H1 (cell line): ENCODE data around the gene LCMT1. TPM values are rescaled to one million over a fixed set of nuclear protein-coding genes. Genes with fewer than 3 reads are reported as not detected.

Experiments used
- CTCF ChIA-PET: fragments of 300-600 bp; sonication (Branson Sonifier 250); formaldehyde crosslinking; loops from one replicate; lab custom pipeline; 2021; ENCODE audit not compliant: partially characterized antibody; lab: Charles Lee
- POLR2A ChIA-PET: fragments of 300-600 bp; sonication (Branson Sonifier 250); formaldehyde crosslinking; loops from one replicate; lab custom pipeline; 2021; ENCODE audit warnings: inconsistent platforms; ENCODE audit not compliant: partially characterized antibody; lab: Charles Lee
- DNase-seq, 2 experiments: peaks; one replicate each; pipeline versions ENCODE4 v3.0.0 to v3.0.0-alpha.2; 2010 to 2022; ENCODE audit warnings: low spot score in 2 of 2, low read depth in 1 of 2, mixed read lengths in 1 of 2
- FAIRE-seq: peaks from 2 replicates; lab custom pipeline; 2011; peaks lifted over from hg19 to GRCh38; lab: Jason Lieb, UNC
- H2AFZ ChIP-seq: 2 replicates; pipeline ENCODE4 v1.8.1; 2012; ENCODE audit warnings: low read length, inconsistent platforms
- H2AK5ac ChIP-seq: 2 replicates; pipeline ENCODE4 v1.6.1; 2013; ENCODE audit warnings: low read depth, low read length
- H2BK120ac ChIP-seq: replicated peaks from 2 replicates; pipeline ENCODE3; 2013; ENCODE audit warnings: low read depth, low read length, inconsistent platforms
- H2BK12ac ChIP-seq: 2 replicates; pipeline ENCODE4 v1.6.1; 2013; ENCODE audit warnings: low read depth, low read length
- H2BK15ac ChIP-seq: 2 replicates; pipeline ENCODE4 v1.6.1; 2013; ENCODE audit warnings: low read length
- H2BK20ac ChIP-seq: 2 replicates; pipeline ENCODE4 v1.6.1; 2013; ENCODE audit warnings: low read length
- H2BK5ac ChIP-seq: 2 replicates; pipeline ENCODE4 v1.6.1; 2013; ENCODE audit warnings: low read depth, low read length
- H3K14ac ChIP-seq: 2 replicates; pipeline ENCODE4 v1.6.1; 2013; ENCODE audit warnings: inconsistent platforms; ENCODE audit not compliant: insufficient read length
- H3K18ac ChIP-seq: 2 replicates; pipeline ENCODE4 v1.6.1; 2013; ENCODE audit warnings: low read length; ENCODE audit errors: extremely low read depth
- H3K23ac ChIP-seq: 2 replicates; pipeline ENCODE4 v1.6.1; 2013; ENCODE audit warnings: inconsistent platforms; ENCODE audit not compliant: insufficient read length
- H3K23me2 ChIP-seq: 2 replicates; pipeline ENCODE4 v1.6.1; 2013; ENCODE audit warnings: low read depth, low read length
- H3K27ac ChIP-seq: 2 replicates; pipeline ENCODE4 v1.6.1; 2011; ENCODE audit warnings: low read depth, low read length, inconsistent platforms
- H3K27me3 ChIP-seq, 4 experiments: replicated peaks in 1 of 4; 1 replicate in 1 of 4; 2 replicates in 3 of 4; pipeline versions ENCODE4 v1.6.1 to v1.8.1; 2011 to 2013; ENCODE audit warnings: low read length in 3 of 4, mild to moderate bottlenecking in 3 of 4, inconsistent platforms in 2 of 4, mixed read lengths in 2 of 4, moderate library complexity in 1 of 4; ENCODE audit not compliant: control insufficient read depth in 3 of 4, insufficient read depth in 3 of 4; ENCODE audit errors: extremely low read depth in 1 of 4
- H3K36me3 ChIP-seq, 4 experiments: 2 replicates each; pipeline versions ENCODE4 v1.6.1 to v1.8.1; 2011 to 2013; ENCODE audit warnings: mild to moderate bottlenecking in 4 of 4, low read length in 3 of 4, moderate library complexity in 2 of 4, control low read depth in 1 of 4, inconsistent platforms in 1 of 4; ENCODE audit not compliant: insufficient read depth in 4 of 4, control insufficient read depth in 2 of 4
- H3K4ac ChIP-seq: replicated peaks from 2 replicates; pipeline ENCODE3; 2013; ENCODE audit warnings: low read length, low read depth, mixed read lengths, inconsistent platforms; ENCODE audit not compliant: insufficient read length
- H3K4me1 ChIP-seq, 4 experiments: replicated peaks in 1 of 4; 1 replicate in 1 of 4; 2 replicates in 3 of 4; pipeline versions ENCODE4 v1.6.1 to v1.8.1; 2011 to 2013; ENCODE audit warnings: low read length in 3 of 4, inconsistent platforms in 2 of 4, mixed read lengths in 1 of 4; ENCODE audit not compliant: insufficient read depth in 4 of 4, control insufficient read depth in 3 of 4
- H3K4me2 ChIP-seq, 2 experiments: 2 replicates each; pipeline versions ENCODE4 v1.6.1 to v1.8.1; 2011 to 2013; ENCODE audit warnings: low read depth in 2 of 2, low read length in 2 of 2, control low read depth in 1 of 2, inconsistent platforms in 1 of 2, mild to moderate bottlenecking in 1 of 2; ENCODE audit not compliant: insufficient read depth in 1 of 2
- H3K4me3 ChIP-seq, 4 experiments: fragments of 200-600, 300-600 bp in 1 of 4; sonication (generic), shearing (Covaris generic), sonication (Bioruptor Twin) in 1 of 4; 2 replicates each; pipeline versions ENCODE4 v1.5.1 to v1.8.1; 2011 to 2016; ENCODE audit warnings: low read length in 4 of 4, low read depth in 3 of 4, control low read depth in 2 of 4, inconsistent platforms in 2 of 4, mild to moderate bottlenecking in 2 of 4, mixed read lengths in 1 of 4, moderate library complexity in 1 of 4; ENCODE audit not compliant: insufficient read depth in 2 of 4; ENCODE audit errors: extremely low read depth in 1 of 4
- H3K56ac ChIP-seq: replicated peaks from 2 replicates; pipeline ENCODE3; 2013; ENCODE audit warnings: low read depth, mild to moderate bottlenecking, mixed read lengths, low read length, inconsistent platforms; ENCODE audit not compliant: insufficient read length
- H3K79me1 ChIP-seq: 2 replicates; pipeline ENCODE4 v1.6.1; 2013; ENCODE audit warnings: low read depth, low read length, control low read depth
- H3K79me2 ChIP-seq, 2 experiments: 2 replicates each; pipeline versions ENCODE4 v1.6.1 to v1.8.1; 2012 to 2013; ENCODE audit warnings: low read length in 2 of 2, mild to moderate bottlenecking in 2 of 2, inconsistent platforms in 1 of 2; ENCODE audit not compliant: insufficient read depth in 2 of 2, control insufficient read depth in 1 of 2
- H3K9ac ChIP-seq, 4 experiments: replicated peaks in 1 of 4; 1 replicate in 1 of 4; 2 replicates in 3 of 4; pipeline versions ENCODE4 v1.6.1 to v1.8.1; 2011 to 2013; ENCODE audit warnings: low read depth in 3 of 4, low read length in 3 of 4, control low read depth in 2 of 4, mild to moderate bottlenecking in 2 of 4, moderate library complexity in 2 of 4, inconsistent platforms in 1 of 4; ENCODE audit errors: extremely low read depth in 1 of 4
- H3K9me3 ChIP-seq, 2 experiments: 2 replicates each; pipeline versions ENCODE4 v1.6.1 to v1.8.1; 2012 to 2013; ENCODE audit warnings: mild to moderate bottlenecking in 2 of 2, moderate library complexity in 2 of 2, control low read depth in 1 of 2, inconsistent platforms in 1 of 2, low read depth in 1 of 2, low read length in 1 of 2, mixed read lengths in 1 of 2; ENCODE audit not compliant: insufficient read depth in 2 of 2
- H4K20me1 ChIP-seq, 2 experiments: replicated peaks in 1 of 2; 2 replicates each; pipeline versions ENCODE3 to v1.8.1; 2011 to 2013; ENCODE audit warnings: inconsistent platforms in 2 of 2, low read length in 2 of 2, mild to moderate bottlenecking in 1 of 2; ENCODE audit not compliant: insufficient read depth in 2 of 2, control insufficient read depth in 1 of 2
- H4K5ac ChIP-seq: 2 replicates; pipeline ENCODE4 v1.6.1; 2013; ENCODE audit warnings: low read length, low read depth, mixed read lengths, inconsistent platforms; ENCODE audit not compliant: insufficient read length
- H4K8ac ChIP-seq: 2 replicates; pipeline ENCODE4 v1.8.0; 2013; ENCODE audit warnings: mild to moderate bottlenecking, moderate library complexity, low read length, inconsistent platforms; ENCODE audit not compliant: insufficient read depth; ENCODE audit errors: extremely low read depth
- H4K91ac ChIP-seq: replicated peaks from 2 replicates; pipeline ENCODE3; 2013; ENCODE audit warnings: low read length, mixed read lengths, inconsistent platforms; ENCODE audit not compliant: insufficient read length
- ASH2L ChIP-seq: fragments of 200-600, 300-600 bp; sonication (generic); IDR thresholded peaks from one replicate; pipeline ENCODE4 v1.7.1; 2017; ENCODE audit warnings: low read length
- ATF3 ChIP-seq: IDR thresholded peaks from 2 replicates; pipeline ENCODE4 v1.6.1; 2011; ENCODE audit warnings: low read depth, mild to moderate bottlenecking, low read length; ENCODE audit not compliant: insufficient read depth
- CBX8 ChIP-seq: fragments of 300-800, 300-1000 bp; sonication (generic); IDR thresholded peaks from 2 replicates; pipeline ENCODE4 v1.7.1; 2016; ENCODE audit warnings: low read depth, low read length, borderline replicate concordance
- CTBP2 ChIP-seq: IDR thresholded peaks from 2 replicates; pipeline ENCODE4 v1.7.0; 2011; ENCODE audit warnings: borderline replicate concordance, mild to moderate bottlenecking, moderate library complexity, mixed read lengths, low read length; ENCODE audit not compliant: insufficient read depth, insufficient read length
- EGR1 ChIP-seq: IDR thresholded peaks from 2 replicates; pipeline ENCODE4 v1.6.1; 2011; ENCODE audit warnings: low read depth, low read length, borderline replicate concordance
- EP300 ChIP-seq, 2 experiments: IDR thresholded peaks; 1 replicate in 1 of 2; 2 replicates in 1 of 2; pipeline ENCODE4 v1.6.1; 2011 to 2012; ENCODE audit warnings: low read depth in 2 of 2, low read length in 2 of 2, mild to moderate bottlenecking in 2 of 2, borderline replicate concordance in 1 of 2, inconsistent platforms in 1 of 2, moderate library complexity in 1 of 2
- HDAC2 ChIP-seq, 2 experiments: fragments of 300-600 bp in 1 of 2; sonication (generic) in 1 of 2; IDR thresholded peaks; 2 replicates each; pipeline ENCODE4 v1.6.1; 2011 to 2012; ENCODE audit warnings: low read depth in 2 of 2, low read length in 2 of 2, mild to moderate bottlenecking in 2 of 2, moderate library complexity in 2 of 2, borderline replicate concordance in 1 of 2, inconsistent platforms in 1 of 2
- NANOG ChIP-seq: IDR thresholded peaks from 2 replicates; pipeline ENCODE4 v1.6.1; 2011; ENCODE audit warnings: low read length, low read depth, mild to moderate bottlenecking, inconsistent platforms; ENCODE audit not compliant: insufficient read depth, poor library complexity, severe bottlenecking
- RNF2 ChIP-seq: fragments of 200-900, 300-1000 bp; sonication (generic); IDR thresholded peaks from 2 replicates; pipeline ENCODE4 v1.7.1; 2016; ENCODE audit warnings: borderline replicate concordance, low read depth, mild to moderate bottlenecking, antibody characterized with exemption, low read length; ENCODE audit not compliant: poor library complexity, severe bottlenecking; ENCODE audit errors: missing control alignments
- SP1 ChIP-seq: IDR thresholded peaks from 2 replicates; pipeline ENCODE4 v1.6.1; 2011; ENCODE audit warnings: low read depth, low read length
- TCF12 ChIP-seq: IDR thresholded peaks from 2 replicates; pipeline ENCODE4 v1.6.1; 2011; ENCODE audit warnings: low read depth, mild to moderate bottlenecking, low read length
- WGBS, 2 experiments: shearing (Covaris generic) in 1 of 2; methylation state at CpG; one replicate each; pipeline versions ENCODE4 v1.1.6 to v1.1.7; 2013 to 2015; ENCODE audit warnings: low lambda C conversion rate in 2 of 2, mixed read lengths in 2 of 2, inconsistent platforms in 1 of 2, low coverage in 1 of 2, missing lambda C conversion rate in 1 of 2; ENCODE audit not compliant: insufficient replicate concordance in 2 of 2, insufficient coverage in 1 of 2, insufficient read length in 1 of 2; ENCODE audit errors: extremely low coverage in 1 of 2, missing lambda C conversion rate in 1 of 2; 5-methylcytosine and 5-hydroxymethylcytosine counted together
- polyA plus RNA-seq, 7 experiments: library from polyadenylated mRNA; depleted of rRNA in 3 of 7; stranded (reverse) in 5 of 7; unstranded in 2 of 7; fragments of >200 nt in 5 of 7; fragments of 200-250 nt in 2 of 7; gene quantifications; 1 replicate in 5 of 7; 2 replicates in 1 of 7; 4 replicates in 1 of 7; pipeline versions ENCODE4 v1.2.1 to v1.2.3, GENCODE V29; 2011 to 2013; ENCODE audit warnings: missing spikeins in 2 of 7, mixed read lengths in 2 of 7
- total RNA-seq: library from RNA; stranded (reverse); fragmentation: NEBNext Ultra II Directional; extraction: Animal tissue kit (Norgen Biotek cat#: 25700); gene quantifications from 2 replicates; pipeline ENCODE4 v1.2.1, GENCODE V29; 2021

Gene LCMT1
- total and polyA plus RNA-seq, 2 of the 8 experiments (the other 6 are each of a cell fraction or from before 2014, with no cell fraction given): 61.0 to 80.8 TPM

- no peak overlapping the region for H4K8ac ChIP-seq
- no peak overlapping the region for H3K4me3 ChIP-seq
- H3K4me2 ChIP-seq: no peak overlapping the region
- H3K9ac ChIP-seq: no peak overlapping the region
- no peaks in the 10 kb centered on the region for H3K36me3 ChIP-seq
- H3K79me1 ChIP-seq: no peaks in the 10 kb centered on the region
- WGBS, 2 experiments: 80% methylated on average over 5 of the region's 5 CpGs; no CpG with 5 or more reads in 1 of the 2 experiments
- no peaks in the 10 kb centered on the region for H3K4me1 ChIP-seq
- no peaks in the 10 kb centered on the region for H3K79me2 ChIP-seq
- no peak overlapping the region for H3K4ac ChIP-seq
- H4K20me1 ChIP-seq: no peaks in the 10 kb centered on the region
- H4K5ac ChIP-seq: no peak overlapping the region
- no peak overlapping the region for H2BK5ac ChIP-seq
- FAIRE-seq (no peak), DNase-seq (no peak)
- H3K18ac ChIP-seq: no peak overlapping the region
- CTCF ChIA-PET: no interaction called here
- H2AFZ ChIP-seq: no peak overlapping the region
- H3K23me2 ChIP-seq: no peaks in the 10 kb centered on the region
- no peak overlapping the region for H2BK120ac ChIP-seq
- peaks cover 0 to 1% (median 0%) of the 10 kb centered on the region in 4 experiments; a peak in 1 of 7 replicates for H3K27me3 ChIP-seq
- no peak overlapping the region for H3K56ac ChIP-seq
- H2AK5ac ChIP-seq: no peak overlapping the region
- no peak overlapping the region for H4K91ac ChIP-seq
- H2BK20ac ChIP-seq: no peak overlapping the region
- H3K23ac ChIP-seq: no peak overlapping the region
- POLR2A ChIA-PET: interaction anchor here (0.6 kb wide), 1 partner anchor 13 kb away, joined by 3 read pairs; no protein-coding TSS in a partner anchor
- no peak overlapping the region for H3K27ac ChIP-seq
- no peak overlapping the region for H2BK15ac ChIP-seq
- H3K9me3 ChIP-seq: peaks cover 4 to 5% of the 10 kb centered on the region in 2 experiments; a peak in 1 of 4 replicates
- H3K14ac ChIP-seq: no peak overlapping the region
- no peak overlapping the region for H2BK12ac ChIP-seq
- TF ChIP-seq CBX8 (no peak), NANOG (no peak), TCF12 (no peak), HDAC2 (IDR thresholded peaks at IDR 0.05; ENCODE audit: borderline replicate concordance in 1 of 2, low read depth in 2 of 2, low read length in 2 of 2) (no peak), EP300 (IDR thresholded peaks at IDR 0.05; ENCODE audit: borderline replicate concordance in 1 of 2, low read depth in 2 of 2, low read length in 2 of 2) (no peak), SP1 (no peak), EGR1 (no peak), ATF3 (no peak), CTBP2 (no peak), ASH2L (no peak), RNF2 (no peak)
Observed at GRCh38 chr16:25080420-25081131, 31.0 kb upstream of the LCMT1 start.
